NCI-H1092 treated with DMSO at 0.1 percent for 48 hours (cell line): ENCODE measurements around the gene SEMA3A.
A peak's percentile ranks its signal among the peaks of the same experiment; 100 is the strongest.

ENCODE experiments used
- DNase-seq: peaks from one replicate; lab custom pipeline; 2025; lab: John Stamatoyannopoulos, UW

SEMA3A gene

GRCh38 chr7:84009051-84009450 is 185.5 kb downstream of the SEMA3A start:
- no peak for DNase-seq

GRCh38 chr7:84003191-84003590 is 191.4 kb downstream of the SEMA3A start:
- no peak for DNase-seq

GRCh38 chr7:84002348-84002747 is 192.2 kb downstream of the SEMA3A start:
- DNase-seq, result no peak

- no peak for DNase-seq
Measured at GRCh38 chr7:83996879-83997278, 197.7 kb downstream of the SEMA3A start.

GRCh38 chr7:83987764-83988163 is 206.8 kb downstream of the SEMA3A start:
- no peak for DNase-seq

- no peak for DNase-seq
Measured at GRCh38 chr7:83985821-83986220, 208.8 kb downstream of the SEMA3A start.

GRCh38 chr7:83984591-83984990 is 210.0 kb downstream of the SEMA3A start:
- no peak for DNase-seq

GRCh38 chr7:83984076-83984475 is 210.5 kb downstream of the SEMA3A start:
- no peak for DNase-seq

- DNase-seq, result no peak
Measured at GRCh38 chr7:83983606-83984005, 211.0 kb downstream of the SEMA3A start.

GRCh38 chr7:83976302-83976701 is 218.3 kb downstream of the SEMA3A start:
- peak; percentile 36 for DNase-seq

- no peak for DNase-seq
Measured at GRCh38 chr7:83970081-83970480, 224.5 kb downstream of the SEMA3A start.

- no peak for DNase-seq
Measured at GRCh38 chr7:83964318-83964717, 230.3 kb downstream of the SEMA3A start.

- DNase-seq, result no peak
Measured at GRCh38 chr7:83957333-83957732, 237.3 kb downstream of the SEMA3A start.

GRCh38 chr7:83956104-83956503 is 238.5 kb downstream of the SEMA3A start:
- DNase-seq, result no peak

GRCh38 chr7:83952236-83952635 is 242.4 kb downstream of the SEMA3A start:
- no peak for DNase-seq

GRCh38 chr7:83947260-83947659 is 247.3 kb downstream of the SEMA3A start:
- peak; percentile 17 for DNase-seq

GRCh38 chr7:83946801-83947200 is 247.8 kb downstream of the SEMA3A start:
- DNase-seq, result no peak

- no peak for DNase-seq
Measured at GRCh38 chr7:83941300-83941699, 253.3 kb downstream of the SEMA3A start.

- no peak for DNase-seq
Measured at GRCh38 chr7:83937930-83938329, 256.7 kb downstream of the SEMA3A start.

- DNase-seq, result peak; percentile 47
Measured at GRCh38 chr7:83936056-83936708, 258.4 kb downstream of the SEMA3A start.

- DNase-seq, result no peak
Measured at GRCh38 chr7:83934118-83934734, 260.4 kb downstream of the SEMA3A start.

GRCh38 chr7:83931968-83932367 is 262.6 kb downstream of the SEMA3A start:
- no peak for DNase-seq

- DNase-seq, result no peak
Measured at GRCh38 chr7:83930262-83930661, 264.3 kb downstream of the SEMA3A start.

- DNase-seq, result no peak
Measured at GRCh38 chr7:83925860-83926259, 268.7 kb downstream of the SEMA3A start.
